Activated B cell treated with CpG ODN at 0.5 μM for 24 hours (primary cell): ENCODE data around the gene TAF11L14. TPM values are rescaled to one million over a fixed set of nuclear protein-coding genes. Genes with fewer than 3 reads are reported as not detected.
A peak's percentile ranks its signal among the peaks of the same experiment; 100 is the strongest.

Experiments used
- ATAC-seq: fragments of 200-7000 bp; cut with Tn5 transposase; one replicate; pipeline ENCODE4 v1.10.0; 2021; ENCODE audit warnings: low read depth, mild to moderate bottlenecking, moderate library complexity
- CTCF ChIA-PET: fragments of 350-600 bp; sonication (Branson Sonifier 250); formaldehyde crosslinking; loops from one replicate; lab custom pipeline; 2021; ENCODE audit warnings: antibody characterized with exemption; lab: Charles Lee
- POLR2A ChIA-PET: fragments of 350-600 bp; sonication (Branson Sonifier 250); formaldehyde crosslinking; loops from one replicate; lab custom pipeline; 2021; ENCODE audit warnings: antibody characterized with exemption; lab: Charles Lee
- DNase-seq: peaks from one replicate; pipeline ENCODE4 v3.0.0; 2022
- H3K27ac Mint-ChIP-seq: one replicate; pipeline ENCODE4 v1.8.0; 2020; ENCODE audit warnings: mixed read lengths
- H3K27me3 Mint-ChIP-seq: one replicate; pipeline ENCODE4 v1.8.0; 2021; ENCODE audit warnings: mixed read lengths
- H3K36me3 Mint-ChIP-seq: one replicate; pipeline ENCODE4 v1.8.0; 2021; ENCODE audit warnings: low read depth, mixed read lengths
- H3K4me1 Mint-ChIP-seq: one replicate; pipeline ENCODE4 v1.8.0; 2021; ENCODE audit warnings: mixed read lengths
- H3K4me3 Mint-ChIP-seq: one replicate; pipeline ENCODE4 v1.8.0; 2020; ENCODE audit warnings: mild to moderate bottlenecking, mixed read lengths
- H3K9me3 Mint-ChIP-seq: one replicate; pipeline ENCODE4 v1.8.0; 2020; ENCODE audit warnings: mixed read lengths
- intact Hi-C: fragments of 100-400 bp; cut with micrococcal nuclease; formaldehyde crosslinking; loops from one replicate; pipeline ENCODE4 v1.15.1; 2024
- total RNA-seq: library from RNA; stranded (reverse); gene quantifications from 2 replicates; pipeline ENCODE4 v1.2.3, GENCODE V29; 2022
- TF ChIP-seq, protein P1 (sequence below): fragments of 200-600 bp; IDR thresholded peaks from one replicate; pipeline ENCODE4 v1.8.0; 2022; ENCODE audit warnings: antibody characterized with exemption, mild to moderate bottlenecking

TAF11L14 gene
- total RNA-seq, 1 donor from 2014 or later: not detected

DNA sequence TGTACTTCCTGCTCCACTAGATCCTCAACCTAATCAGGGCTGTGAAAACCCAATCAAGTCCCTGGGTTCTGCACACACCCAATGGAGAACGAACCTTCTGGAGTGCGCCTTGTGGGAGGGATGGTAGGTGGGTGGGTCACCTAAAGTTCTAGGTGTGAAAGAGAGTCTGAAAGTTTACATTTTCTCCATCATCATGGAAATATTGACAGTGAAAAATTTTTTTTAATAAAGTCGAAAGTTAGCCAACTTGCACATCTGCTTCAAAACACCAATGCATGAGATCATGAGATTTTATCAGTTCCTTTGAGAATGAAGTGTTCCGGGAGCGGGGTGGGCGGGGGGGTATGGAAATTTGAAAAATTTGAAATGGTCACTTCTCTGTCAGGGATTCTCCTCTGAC, 21.7 kb downstream of the TAF11L14 start:
- no peak for ATAC-seq
- H3K4me3 Mint-ChIP-seq: no peak overlapping the region
- no peaks in the 10 kb centered on the region for H3K4me1 Mint-ChIP-seq
- H3K27ac Mint-ChIP-seq: no peak overlapping the region
- DNase-seq: no peak
- intact Hi-C loops: no loop called here
- CTCF ChIA-PET: no interaction called here
- no peaks in the 10 kb centered on the region for H3K9me3 Mint-ChIP-seq
- no peaks in the 10 kb centered on the region for H3K27me3 Mint-ChIP-seq
- TF ChIP-seq, protein P1, sequence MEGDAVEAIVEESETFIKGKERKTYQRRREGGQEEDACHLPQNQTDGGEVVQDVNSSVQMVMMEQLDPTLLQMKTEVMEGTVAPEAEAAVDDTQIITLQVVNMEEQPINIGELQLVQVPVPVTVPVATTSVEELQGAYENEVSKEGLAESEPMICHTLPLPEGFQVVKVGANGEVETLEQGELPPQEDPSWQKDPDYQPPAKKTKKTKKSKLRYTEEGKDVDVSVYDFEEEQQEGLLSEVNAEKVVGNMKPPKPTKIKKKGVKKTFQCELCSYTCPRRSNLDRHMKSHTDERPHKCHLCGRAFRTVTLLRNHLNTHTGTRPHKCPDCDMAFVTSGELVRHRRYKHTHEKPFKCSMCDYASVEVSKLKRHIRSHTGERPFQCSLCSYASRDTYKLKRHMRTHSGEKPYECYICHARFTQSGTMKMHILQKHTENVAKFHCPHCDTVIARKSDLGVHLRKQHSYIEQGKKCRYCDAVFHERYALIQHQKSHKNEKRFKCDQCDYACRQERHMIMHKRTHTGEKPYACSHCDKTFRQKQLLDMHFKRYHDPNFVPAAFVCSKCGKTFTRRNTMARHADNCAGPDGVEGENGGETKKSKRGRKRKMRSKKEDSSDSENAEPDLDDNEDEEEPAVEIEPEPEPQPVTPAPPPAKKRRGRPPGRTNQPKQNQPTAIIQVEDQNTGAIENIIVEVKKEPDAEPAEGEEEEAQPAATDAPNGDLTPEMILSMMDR: no peak
- POLR2A ChIA-PET: no interaction called here
- no peaks in the 10 kb centered on the region for H3K36me3 Mint-ChIP-seq

DNA sequence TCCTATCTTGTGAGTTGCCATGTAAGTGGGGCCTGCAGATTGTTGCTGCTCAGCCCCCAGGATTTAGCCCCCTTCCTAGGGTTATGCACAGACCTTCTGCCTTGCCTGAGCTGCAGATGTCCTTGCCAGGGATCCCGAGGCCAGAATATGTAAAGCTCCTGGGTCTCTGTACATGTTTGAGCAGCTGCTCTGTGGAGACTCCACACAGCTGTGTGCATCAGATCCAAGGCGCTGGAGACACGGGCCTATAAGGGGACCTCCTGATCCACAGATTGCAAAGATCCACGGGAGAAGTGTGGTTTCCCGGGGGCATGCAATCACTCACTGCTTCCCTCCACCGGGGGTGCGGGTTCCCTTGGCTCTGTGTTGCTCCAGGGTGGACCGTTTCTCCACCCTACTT, 28.9 kb downstream of the TAF11L14 start:
- peaks cover 9% of the 10 kb centered on the region for H3K9me3 Mint-ChIP-seq
- TF ChIP-seq, protein P1: no peak

DNA sequence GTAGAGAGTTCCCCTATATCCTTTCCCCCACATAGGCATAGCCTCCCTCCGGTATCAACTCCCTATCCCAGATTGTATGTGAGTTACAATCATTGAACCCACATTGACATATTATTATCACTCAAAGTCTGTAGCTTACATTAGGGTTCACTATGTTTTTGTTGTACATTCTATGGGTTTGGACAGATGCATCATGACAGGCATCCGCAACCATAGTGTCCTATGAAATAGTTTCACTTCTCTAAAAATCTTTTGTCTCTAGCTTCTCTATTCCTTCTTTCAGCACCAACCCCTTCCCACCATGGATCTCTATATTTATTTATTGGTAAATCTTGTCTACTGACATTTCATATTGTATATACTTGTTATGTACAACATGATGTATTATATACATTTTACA, 31.6 kb downstream of the TAF11L14 start:
- ChIA-PET CTCF (no interaction called here), POLR2A (interaction anchor here (0.6 to 1.4 kb wide), 3 partner anchors 20 to 450 kb away, joined by 4 to 7 read pairs (median 7); no protein-coding TSS in a partner anchor)
- intact Hi-C loops: loop anchor here (2.0 kb wide), 1 partner anchor 449 kb away; the partner anchor contains the start of gene BASP1
- no peaks in the 10 kb centered on the region for H3K36me3 Mint-ChIP-seq
- H3K27ac Mint-ChIP-seq: no peak overlapping the region
- peaks cover 11% of the 10 kb centered on the region for H3K9me3 Mint-ChIP-seq
- TF ChIP-seq, protein P1: no peak
- no peak for DNase-seq
- H3K4me3 Mint-ChIP-seq: no peak overlapping the region
- peaks cover 25% of the 10 kb centered on the region for H3K4me1 Mint-ChIP-seq
- peak; percentile 31 for ATAC-seq
- H3K27me3 Mint-ChIP-seq: no peaks in the 10 kb centered on the region

More for the DNA sequence above, 28.9 kb downstream of the TAF11L14 start:
- ChIA-PET POLR2A (interaction anchor here (0.6 kb wide), 1 partner anchor 188 kb away, joined by 3 read pairs; no protein-coding TSS in a partner anchor), CTCF (no interaction called here)
- Mint-ChIP-seq H3K36me3 (no peaks in the 10 kb centered on the region), H3K4me1 (peaks cover 22% of the 10 kb centered on the region), H3K27me3 (no peaks in the 10 kb centered on the region), H3K4me3 (no peak overlapping the region), H3K27ac (no peak overlapping the region)
- DNase-seq (no peak), ATAC-seq (no peak)
- intact Hi-C loops: no loop called here

DNA sequence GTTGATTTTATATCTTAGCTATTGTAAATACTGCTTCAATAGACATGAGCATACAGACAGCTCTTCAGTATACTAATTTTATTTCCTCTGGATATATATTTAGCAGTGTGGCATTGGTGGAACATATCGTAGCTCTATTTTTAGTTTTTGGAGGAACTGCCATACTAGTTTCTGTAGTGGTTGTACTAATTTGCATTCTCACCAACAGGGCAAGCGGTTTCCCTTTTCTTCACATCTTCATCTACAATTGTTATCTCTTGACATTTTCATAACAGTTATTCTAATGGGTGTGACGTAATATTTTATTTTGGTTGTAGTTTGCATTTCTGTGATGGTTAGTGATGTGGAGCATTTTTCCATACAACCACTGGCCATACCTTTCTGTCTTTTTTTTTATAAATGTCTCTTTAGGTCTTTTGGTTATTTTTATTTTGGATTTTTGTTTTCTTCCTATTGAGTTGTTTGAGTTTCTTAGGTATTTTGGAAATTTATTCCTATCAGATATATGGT, 32.5 kb downstream of the TAF11L14 start:
- H3K27me3 Mint-ChIP-seq: no peaks in the 10 kb centered on the region
- intact Hi-C loops: loop anchor here (2.0 kb wide), 1 partner anchor 450 kb away; the partner anchor contains the start of gene BASP1
- H3K9me3 Mint-ChIP-seq: peaks cover 14% of the 10 kb centered on the region
- ChIA-PET CTCF (no interaction called here), POLR2A (interaction anchor here (1.4 kb wide), 1 partner anchor 451 kb away, joined by 7 read pairs; no protein-coding TSS in a partner anchor)
- no peaks in the 10 kb centered on the region for H3K36me3 Mint-ChIP-seq
- H3K4me1 Mint-ChIP-seq: peaks cover 25% of the 10 kb centered on the region
- TF ChIP-seq, protein P1: no peak
- H3K4me3 Mint-ChIP-seq: peak overlapping the region; percentile 17
- peak overlapping the region; percentile 5 for H3K27ac Mint-ChIP-seq
- DNase-seq (no peak), ATAC-seq (peak; percentile 21)

DNA sequence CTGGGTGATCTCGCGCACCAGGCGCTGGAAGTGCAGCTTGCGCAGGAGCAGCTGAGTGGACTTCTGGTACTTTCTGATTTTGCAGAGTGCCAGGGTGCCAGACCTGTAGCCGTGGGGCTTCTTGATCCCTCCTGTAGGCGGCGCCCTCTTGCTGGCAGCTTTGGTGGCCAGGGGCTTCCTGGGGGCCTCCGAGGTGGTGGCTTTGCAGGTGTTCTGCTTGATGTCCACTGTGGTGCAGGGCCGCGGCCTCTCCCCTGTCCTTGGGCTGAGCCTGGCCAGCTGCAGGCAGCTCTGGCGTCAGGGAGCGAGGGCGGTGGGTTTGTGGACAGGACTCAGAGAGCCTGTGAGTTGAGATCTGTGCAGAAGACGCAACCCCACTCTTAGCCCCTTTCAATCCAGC, 36.1 kb downstream of the TAF11L14 start:
- ATAC-seq (no peak), DNase-seq (no peak)
- intact Hi-C loops: no loop called here
- H3K4me3 Mint-ChIP-seq: no peak overlapping the region
- no peaks in the 10 kb centered on the region for H3K27me3 Mint-ChIP-seq
- POLR2A ChIA-PET: no interaction called here
- peaks cover 25% of the 10 kb centered on the region for H3K4me1 Mint-ChIP-seq
- CTCF ChIA-PET: no interaction called here
- H3K9me3 Mint-ChIP-seq: peaks cover 16% of the 10 kb centered on the region
- no peak overlapping the region for H3K27ac Mint-ChIP-seq
- TF ChIP-seq, protein P1: no peak
- no peaks in the 10 kb centered on the region for H3K36me3 Mint-ChIP-seq
